ENCODE results near the gene PLIN4.

DNA sequence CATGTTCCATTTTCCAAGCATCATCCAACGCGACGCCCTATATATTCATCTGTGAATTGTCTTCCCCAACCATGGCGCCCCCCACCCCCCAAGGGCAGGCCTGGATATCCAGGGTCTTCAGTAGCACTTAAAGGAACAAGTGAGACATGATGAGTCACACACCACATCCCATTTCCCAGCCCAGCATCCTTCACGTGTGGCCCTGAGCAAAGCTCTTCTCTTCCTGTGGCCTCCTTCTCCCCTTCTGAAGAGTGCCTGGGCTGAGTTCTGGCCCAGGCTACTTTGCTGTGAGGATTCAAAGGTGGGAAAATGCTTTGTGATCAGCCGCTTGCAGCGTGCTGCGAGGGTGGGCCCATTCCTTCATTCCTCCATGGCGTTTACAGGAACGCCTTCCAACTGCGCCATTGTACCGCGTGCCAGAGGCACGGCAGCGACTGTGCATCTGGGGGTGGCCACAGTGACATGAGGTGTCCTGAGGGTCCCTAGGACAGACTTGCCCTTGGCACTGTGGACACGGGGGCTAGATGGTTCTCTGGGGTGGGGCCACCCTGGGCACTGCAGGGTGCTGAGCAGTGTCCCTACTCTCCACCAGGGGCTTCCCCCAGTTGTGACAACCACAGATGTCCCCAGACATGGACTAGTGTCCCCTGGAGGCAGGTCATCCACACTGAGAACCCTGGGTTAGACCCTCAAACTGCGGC is 11.7 kb downstream of the PLIN4 start:
- TF ChIP-seq POLR2A (IDR thresholded peaks at IDR 0.05) (no peak), CTCF (IDR thresholded peaks at IDR 0.05) (no peak), EP300 (IDR thresholded peaks at IDR 0.05) (no peak)
